Activated CD8-positive, alpha-beta memory T cell treated with anti-CD3 and anti-CD28 coated beads, Interleukin-2, amount 50 U/mL, for 1 hour (primary cell): ENCODE data around the gene APCDD1L.
"Not testable (repeated sequence)": the region's sequence is repeated elsewhere in the genome, so short reads cannot be mapped to it uniquely, and the experiment has no call there.

Experiments
- DNase-seq: peaks from one replicate; pipeline ENCODE4 v3.0.0-alpha.2; 2020; ENCODE audit errors: extremely low read depth

APCDD1L gene

GRCh38 chr20:58545565-58546415 is 30.6 kb upstream of the APCDD1L start:
- no peak for DNase-seq

GRCh38 chr20:58544891-58545290 is 29.7 kb upstream of the APCDD1L start:
- DNase-seq, result no peak

GRCh38 chr20:58544286-58544685 is 29.1 kb upstream of the APCDD1L start:
- DNase-seq, result no peak

- DNase-seq, result no peak
Observed at GRCh38 chr20:58543274-58543673, 28.1 kb upstream of the APCDD1L start.

GRCh38 chr20:58542411-58543095 is 27.4 kb upstream of the APCDD1L start:
- no peak for DNase-seq

GRCh38 chr20:58542034-58542410 is 26.8 kb upstream of the APCDD1L start:
- not testable (repeated sequence) for DNase-seq

- DNase-seq, result no peak
Observed at GRCh38 chr20:58538752-58539151, 23.6 kb upstream of the APCDD1L start.

- DNase-seq, result no peak
Observed at GRCh38 chr20:58537831-58538230, 22.6 kb upstream of the APCDD1L start.

GRCh38 chr20:58536289-58536688 is 21.1 kb upstream of the APCDD1L start:
- DNase-seq, result no peak

GRCh38 chr20:58531657-58532056 is 16.5 kb upstream of the APCDD1L start:
- DNase-seq, result no peak

GRCh38 chr20:58531063-58531462 is 15.9 kb upstream of the APCDD1L start:
- DNase-seq, result no peak

GRCh38 chr20:58528412-58528811 is 13.2 kb upstream of the APCDD1L start:
- DNase-seq, result no peak

- no peak for DNase-seq
Observed at GRCh38 chr20:58526411-58526810, 11.2 kb upstream of the APCDD1L start.

GRCh38 chr20:58524814-58525213 is 9.6 kb upstream of the APCDD1L start:
- no peak for DNase-seq

- no peak for DNase-seq
Observed at GRCh38 chr20:58523971-58524315, 8.7 kb upstream of the APCDD1L start.

- DNase-seq, result no peak
Observed at GRCh38 chr20:58523072-58523970, 8.1 kb upstream of the APCDD1L start.

GRCh38 chr20:58522666-58523065 is 7.5 kb upstream of the APCDD1L start:
- no peak for DNase-seq

GRCh38 chr20:58521763-58522162 is 6.6 kb upstream of the APCDD1L start:
- no peak for DNase-seq

GRCh38 chr20:58519940-58520712 is 4.9 kb upstream of the APCDD1L start:
- DNase-seq, result no peak

GRCh38 chr20:58518896-58519593 is 3.8 kb upstream of the APCDD1L start:
- no peak for DNase-seq

GRCh38 chr20:58518387-58518786 is 3.2 kb upstream of the APCDD1L start:
- DNase-seq, result no peak
